ENCODE results near the gene SEMA6A.

DNA sequence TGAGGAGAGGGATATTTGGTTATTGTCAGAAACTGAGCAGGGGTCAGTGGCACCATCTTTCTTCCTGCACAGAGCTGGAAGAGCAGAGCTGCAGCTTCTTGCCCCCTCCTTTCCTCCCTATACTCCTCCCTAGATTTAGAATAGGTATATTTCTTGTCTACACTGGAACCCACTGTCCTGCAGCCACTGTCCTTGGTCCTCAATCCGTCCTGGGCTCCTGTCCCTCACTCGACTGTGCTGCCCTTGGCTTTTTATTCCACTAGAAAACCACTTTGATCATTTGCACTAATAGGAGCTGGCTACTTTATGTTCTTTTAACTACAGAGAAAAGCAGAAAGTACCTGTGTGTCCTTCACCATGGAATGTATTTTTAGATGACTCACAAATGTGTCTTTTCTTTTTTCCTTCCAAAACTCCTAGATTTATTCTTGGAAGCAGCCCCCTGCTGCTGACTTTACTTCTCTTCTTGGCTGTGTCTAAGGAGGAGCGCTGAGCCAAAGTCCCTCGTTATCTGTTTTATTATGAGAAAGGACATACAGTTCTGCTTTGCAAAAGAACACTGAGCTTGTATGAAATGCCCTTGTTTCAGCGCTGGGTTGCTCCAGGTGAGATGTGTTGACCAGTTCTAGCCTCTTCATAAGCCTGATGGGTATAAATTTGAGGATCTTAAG lies 150.9 kb downstream of the SEMA6A start:
- TF ChIP-seq, protein P1, sequence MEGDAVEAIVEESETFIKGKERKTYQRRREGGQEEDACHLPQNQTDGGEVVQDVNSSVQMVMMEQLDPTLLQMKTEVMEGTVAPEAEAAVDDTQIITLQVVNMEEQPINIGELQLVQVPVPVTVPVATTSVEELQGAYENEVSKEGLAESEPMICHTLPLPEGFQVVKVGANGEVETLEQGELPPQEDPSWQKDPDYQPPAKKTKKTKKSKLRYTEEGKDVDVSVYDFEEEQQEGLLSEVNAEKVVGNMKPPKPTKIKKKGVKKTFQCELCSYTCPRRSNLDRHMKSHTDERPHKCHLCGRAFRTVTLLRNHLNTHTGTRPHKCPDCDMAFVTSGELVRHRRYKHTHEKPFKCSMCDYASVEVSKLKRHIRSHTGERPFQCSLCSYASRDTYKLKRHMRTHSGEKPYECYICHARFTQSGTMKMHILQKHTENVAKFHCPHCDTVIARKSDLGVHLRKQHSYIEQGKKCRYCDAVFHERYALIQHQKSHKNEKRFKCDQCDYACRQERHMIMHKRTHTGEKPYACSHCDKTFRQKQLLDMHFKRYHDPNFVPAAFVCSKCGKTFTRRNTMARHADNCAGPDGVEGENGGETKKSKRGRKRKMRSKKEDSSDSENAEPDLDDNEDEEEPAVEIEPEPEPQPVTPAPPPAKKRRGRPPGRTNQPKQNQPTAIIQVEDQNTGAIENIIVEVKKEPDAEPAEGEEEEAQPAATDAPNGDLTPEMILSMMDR (IDR thresholded peaks at IDR 0.05): no peak
- no peak for TF ChIP-seq POLR2A (IDR thresholded peaks at IDR 0.05)

All from Peyer's patch (tissue), 4 donors.